Thymus (tissue), 11 donors: ENCODE data around the gene CAMK1. TPM values are rescaled to one million over a fixed set of nuclear protein-coding genes. Genes with fewer than 3 reads are reported as not detected.

ENCODE experiments used
- DNase-seq, 9 donors: peaks; one replicate each; pipeline ENCODE4 v3.0.0-alpha.2; 2013; ENCODE audit warnings: low spot score in 9 of 9, low read depth in 6 of 9, missing footprints in 1 of 9
- H3K27ac ChIP-seq, 2 donors: one replicate each; pipeline ENCODE4 v1.5.1; 2013; ENCODE audit warnings: control low read depth in 1 of 2, low read depth in 1 of 2, low read length in 1 of 2, mild to moderate bottlenecking in 1 of 2, moderate library complexity in 1 of 2
- H3K27me3 ChIP-seq, 2 donors: one replicate each; pipeline ENCODE4 v1.5.1; 2013; ENCODE audit warnings: low read length in 1 of 2; ENCODE audit not compliant: control insufficient read depth in 2 of 2, insufficient read depth in 1 of 2
- H3K36me3 ChIP-seq, 2 donors: one replicate each; pipeline ENCODE4 v1.5.1; 2013; ENCODE audit warnings: low read length in 1 of 2, mild to moderate bottlenecking in 1 of 2, moderate library complexity in 1 of 2; ENCODE audit not compliant: control insufficient read depth in 2 of 2, insufficient read depth in 2 of 2
- H3K4me1 ChIP-seq, 2 donors: one replicate each; pipeline ENCODE4 v1.5.1; 2013; ENCODE audit warnings: low read length in 2 of 2; ENCODE audit not compliant: control insufficient read depth in 2 of 2, insufficient read depth in 2 of 2
- H3K4me3 ChIP-seq, 2 donors: one replicate each; pipeline ENCODE4 v1.5.1; 2013; ENCODE audit warnings: low read length in 2 of 2, control low read depth in 1 of 2, mild to moderate bottlenecking in 1 of 2
- H3K9me3 ChIP-seq, 2 donors: one replicate each; pipeline ENCODE4 v1.5.1; 2013; ENCODE audit warnings: low read length in 1 of 2, mild to moderate bottlenecking in 1 of 2; ENCODE audit not compliant: control insufficient read depth in 2 of 2, insufficient read depth in 1 of 2
- WGBS: extraction: QIAGEN DNeasy Blood & Tissue Kit; methylation state at CpG from one replicate; pipeline ENCODE4 v1.1.7; 2013; 5-methylcytosine and 5-hydroxymethylcytosine counted together
- polyA plus RNA-seq: library from polyadenylated mRNA; stranded (reverse); fragments of 200-250 nt; gene quantifications from one replicate; pipeline ENCODE4 v1.2.3, GENCODE V29; 2013
- total RNA-seq: library from RNA; stranded (reverse); fragments of 120-200 nt; gene quantifications from one replicate; pipeline ENCODE4 v1.2.4, GENCODE V29; 2013
- donor health status: healthy.

The CAMK1 gene
- total and polyA plus RNA-seq, 2 donors, result 9.2 to 11.9 TPM

DNA sequence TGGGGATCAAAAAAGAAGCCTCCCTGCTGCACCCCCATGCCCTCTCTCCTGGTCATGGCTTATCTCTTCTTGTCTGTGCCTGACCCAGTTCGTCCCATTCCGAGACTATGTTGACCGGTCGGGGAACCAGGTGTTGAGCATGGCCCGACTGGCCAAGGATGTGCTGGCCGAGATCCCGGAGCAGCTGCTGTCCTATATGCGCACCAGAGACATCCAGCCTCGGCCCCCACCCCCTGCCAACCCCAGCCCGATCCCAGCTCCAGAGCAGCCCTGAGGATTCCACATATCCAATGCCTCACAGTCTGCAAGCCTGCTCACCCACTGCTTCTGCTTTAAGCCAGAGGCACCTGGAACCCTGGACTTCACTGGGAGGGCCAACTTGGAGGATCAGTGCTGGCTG lies 40.3 kb downstream of the CAMK1 start:
- H3K36me3 ChIP-seq, result peaks cover 6 to 12% of the 10 kb centered on the region in 2 donors
- no peaks in the 10 kb centered on the region for H3K9me3 ChIP-seq
- DNase-seq, result no peak
- 97% methylated on average over 10 of the region's 10 CpGs for WGBS
- H3K27ac ChIP-seq, result no peak overlapping the region
- H3K27me3 ChIP-seq, result no peaks in the 10 kb centered on the region
- peaks cover 17 to 32% of the 10 kb centered on the region in 2 donors for H3K4me1 ChIP-seq
- no peak overlapping the region for H3K4me3 ChIP-seq

DNA sequence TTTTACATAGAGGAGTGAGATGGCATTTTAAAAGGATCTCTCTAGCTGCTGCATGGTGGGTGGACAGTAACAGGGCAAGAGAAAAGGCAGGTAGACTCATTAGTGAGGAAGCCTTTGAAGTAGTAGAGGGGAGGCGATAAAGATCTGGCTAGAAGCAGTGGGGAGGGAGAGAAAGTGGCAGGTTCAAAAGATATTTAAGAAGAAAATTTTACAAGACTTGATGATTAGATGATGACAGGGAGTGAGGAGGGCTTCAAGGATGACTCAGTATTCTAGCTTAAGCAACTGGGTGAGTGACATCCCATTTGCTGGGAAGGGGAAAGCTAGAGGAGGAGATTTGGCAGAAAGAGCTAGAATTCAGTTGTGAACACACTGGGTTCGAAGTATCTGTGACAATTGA lies 42.0 kb downstream of the CAMK1 start:
- DNase-seq, result no peak
- H3K4me3 ChIP-seq, result no peak overlapping the region
- H3K4me1 ChIP-seq, result peaks cover 10 to 22% of the 10 kb centered on the region in 2 donors
- WGBS, result 85% methylated on average over 2 of the region's 2 CpGs
- no peaks in the 10 kb centered on the region for H3K36me3 ChIP-seq
- no peak overlapping the region for H3K27ac ChIP-seq
- no peaks in the 10 kb centered on the region for H3K9me3 ChIP-seq
- H3K27me3 ChIP-seq, result no peaks in the 10 kb centered on the region

DNA sequence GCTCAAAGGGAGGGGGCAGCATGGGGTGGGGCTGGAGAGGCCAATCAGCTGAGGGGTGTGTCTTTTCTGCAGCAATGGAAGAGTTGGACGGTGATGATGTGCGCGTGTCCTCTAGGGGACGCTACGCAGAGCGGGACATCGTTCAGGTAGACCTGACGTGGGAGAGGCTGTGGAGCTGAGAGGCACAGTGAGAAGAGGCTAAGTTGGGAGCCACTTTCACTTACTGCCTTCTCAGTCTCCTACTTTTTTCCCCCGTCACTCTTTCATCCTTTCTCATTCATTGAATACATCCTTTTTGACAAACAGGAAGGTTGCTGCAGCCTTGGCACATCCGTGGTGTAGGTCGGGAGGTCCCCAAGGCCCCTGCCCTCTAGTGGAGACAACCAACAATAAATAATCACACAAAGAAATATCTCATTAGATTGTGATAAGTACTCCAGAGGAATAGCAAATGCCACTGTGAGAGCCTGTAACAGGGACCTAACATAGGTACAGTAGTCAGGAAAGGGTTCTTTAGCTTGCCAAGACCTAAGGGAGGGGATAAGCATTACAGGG lies 42.6 kb downstream of the CAMK1 start:
- WGBS, result 23% methylated on average over 11 of the region's 11 CpGs
- Histone ChIP-seq H3K4me1 (peaks cover 4 to 16% of the 10 kb centered on the region in 2 donors), H3K27me3 (no peaks in the 10 kb centered on the region), H3K36me3 (no peaks in the 10 kb centered on the region), H3K27ac (no peak overlapping the region), H3K9me3 (no peaks in the 10 kb centered on the region), H3K4me3 (peak overlapping the region in 1 of 2 donors; percentile 9)
- DNase-seq, result peak in 3 of 9 donors; percentile 33 to 77 (median 52)

DNA sequence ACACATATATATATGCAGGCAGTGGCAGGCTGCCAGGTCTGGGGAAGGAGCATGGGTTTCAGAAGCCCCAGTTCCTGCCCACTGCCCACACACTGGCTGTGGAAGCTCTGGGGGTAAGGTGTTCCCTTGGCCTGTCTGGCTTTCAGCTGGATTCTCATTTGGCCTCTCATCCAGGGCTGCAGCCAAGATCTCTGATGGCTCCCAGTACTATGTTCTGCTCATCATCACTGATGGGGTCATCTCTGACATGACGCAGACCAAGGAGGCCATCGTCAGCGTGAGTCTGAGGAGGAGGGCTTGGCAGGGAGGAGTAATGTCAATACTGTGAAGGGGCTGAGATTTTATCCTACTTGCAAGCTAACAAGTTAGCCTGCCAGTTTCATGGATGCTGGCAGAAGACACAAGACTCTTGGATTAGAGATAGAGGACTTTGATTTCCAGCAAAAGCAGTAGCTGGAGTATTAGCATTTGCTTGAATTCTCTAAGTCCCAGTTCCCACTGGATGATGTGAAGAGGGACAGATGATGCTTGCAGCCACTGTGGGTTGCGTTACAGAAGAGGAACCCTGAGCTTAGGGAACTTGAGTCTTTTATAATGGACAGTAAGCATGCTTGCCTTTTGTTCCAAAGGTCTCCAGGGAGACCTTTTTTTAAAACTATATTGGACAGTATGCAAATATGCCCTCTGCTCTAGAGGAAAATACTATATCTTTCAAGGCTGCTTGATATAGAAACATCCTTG lies 43.8 kb downstream of the CAMK1 start:
- DNase-seq, result no peak
- WGBS, result 97% methylated on average over 4 of the region's 4 CpGs
- Histone ChIP-seq H3K27ac (no peak overlapping the region), H3K27me3 (no peaks in the 10 kb centered on the region), H3K4me1 (peaks cover 4 to 16% of the 10 kb centered on the region in 2 donors), H3K36me3 (no peaks in the 10 kb centered on the region), H3K9me3 (no peaks in the 10 kb centered on the region), H3K4me3 (no peak overlapping the region)

DNA sequence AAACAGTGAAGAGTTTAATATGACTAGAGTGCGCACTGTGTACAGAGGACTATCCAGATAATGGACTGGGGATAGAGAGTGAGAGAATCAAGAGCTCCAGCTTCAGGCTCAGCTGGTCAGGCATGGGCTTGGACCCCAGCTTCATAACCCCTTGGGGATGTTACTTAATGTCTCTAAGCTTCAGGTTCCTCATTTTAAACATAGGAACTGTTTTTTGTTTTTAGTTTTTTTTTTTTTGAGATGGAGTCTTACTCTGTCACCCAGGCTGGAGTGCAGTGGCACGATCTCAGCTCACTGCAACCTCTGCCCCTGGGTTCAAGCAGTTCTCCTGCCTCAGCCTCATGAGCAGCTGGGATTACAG lies 48.1 kb downstream of the CAMK1 start:
- Histone ChIP-seq H3K27ac (no peak overlapping the region), H3K36me3 (no peaks in the 10 kb centered on the region), H3K4me1 (peaks cover 4 to 5% of the 10 kb centered on the region in 2 donors), H3K4me3 (no peak overlapping the region), H3K27me3 (no peaks in the 10 kb centered on the region), H3K9me3 (no peaks in the 10 kb centered on the region)
- DNase-seq, result no peak
- WGBS, result 87% methylated on average over 2 of the region's 2 CpGs

DNA sequence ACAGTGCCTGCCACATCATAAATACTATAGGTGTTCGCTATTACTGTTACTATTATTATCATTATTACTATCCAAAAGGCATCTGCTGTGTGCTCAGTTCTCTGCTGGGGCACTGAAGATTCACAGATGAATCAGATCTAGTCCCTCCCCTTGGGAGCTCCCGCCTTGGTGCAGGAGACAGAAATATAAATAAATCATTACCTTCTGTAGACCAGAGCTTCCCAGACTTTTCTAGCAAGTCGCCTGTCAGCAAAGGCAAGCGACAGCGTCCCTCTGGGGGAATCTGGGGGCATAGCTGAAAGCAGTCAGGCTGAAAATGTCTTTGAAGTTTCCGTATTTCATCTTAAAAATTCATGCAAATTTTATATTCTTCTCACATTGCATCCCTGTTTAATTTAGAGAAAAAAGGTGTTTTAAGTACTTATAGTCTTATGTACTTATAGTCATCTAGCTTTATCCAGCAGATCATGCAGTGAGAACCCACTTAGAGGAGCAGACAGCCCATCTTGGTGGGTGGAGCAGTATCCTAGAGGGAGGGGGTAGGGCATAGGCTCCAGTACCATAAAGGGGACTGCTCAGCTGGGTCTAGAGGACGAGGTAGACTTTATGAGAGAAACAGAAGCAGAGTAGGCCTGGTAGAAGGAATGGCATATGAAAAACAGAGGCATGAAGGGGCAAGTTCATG lies 48.6 kb downstream of the CAMK1 start:
- no peaks in the 10 kb centered on the region for H3K27me3 ChIP-seq
- WGBS, result 92% methylated on average over 7 of the region's 7 CpGs
- no peak for DNase-seq
- no peaks in the 10 kb centered on the region for H3K9me3 ChIP-seq
- peaks cover 4 to 5% of the 10 kb centered on the region in 2 donors for H3K4me1 ChIP-seq
- H3K36me3 ChIP-seq, result no peaks in the 10 kb centered on the region
- H3K27ac ChIP-seq, result no peak overlapping the region
- H3K4me3 ChIP-seq, result no peak overlapping the region

DNA sequence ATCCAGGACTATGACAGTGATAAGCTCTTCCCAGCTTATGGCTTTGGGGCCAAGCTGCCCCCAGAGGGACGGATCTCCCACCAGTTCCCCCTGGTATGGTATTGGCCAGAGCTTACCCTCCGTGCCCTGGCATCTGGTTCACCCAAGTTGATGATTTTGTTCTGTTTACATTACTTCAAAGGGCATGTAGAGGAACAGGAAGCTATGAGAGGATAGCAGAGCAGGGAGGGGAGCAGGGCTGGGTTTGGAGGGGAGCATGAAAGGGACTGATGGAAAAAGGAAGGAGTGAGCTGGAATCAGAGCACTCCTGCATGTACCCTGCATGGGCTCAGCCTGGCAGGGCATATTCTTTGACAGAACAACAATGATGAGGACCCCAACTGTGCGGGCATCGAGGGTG lies 51.6 kb downstream of the CAMK1 start:
- 74% methylated on average over 4 of the region's 4 CpGs for WGBS
- no peak overlapping the region for H3K4me3 ChIP-seq
- H3K4me1 ChIP-seq, result peaks cover 4 to 5% of the 10 kb centered on the region in 2 donors
- H3K27me3 ChIP-seq, result no peaks in the 10 kb centered on the region
- H3K9me3 ChIP-seq, result no peaks in the 10 kb centered on the region
- no peak overlapping the region for H3K27ac ChIP-seq
- no peaks in the 10 kb centered on the region for H3K36me3 ChIP-seq
- no peak for DNase-seq

DNA sequence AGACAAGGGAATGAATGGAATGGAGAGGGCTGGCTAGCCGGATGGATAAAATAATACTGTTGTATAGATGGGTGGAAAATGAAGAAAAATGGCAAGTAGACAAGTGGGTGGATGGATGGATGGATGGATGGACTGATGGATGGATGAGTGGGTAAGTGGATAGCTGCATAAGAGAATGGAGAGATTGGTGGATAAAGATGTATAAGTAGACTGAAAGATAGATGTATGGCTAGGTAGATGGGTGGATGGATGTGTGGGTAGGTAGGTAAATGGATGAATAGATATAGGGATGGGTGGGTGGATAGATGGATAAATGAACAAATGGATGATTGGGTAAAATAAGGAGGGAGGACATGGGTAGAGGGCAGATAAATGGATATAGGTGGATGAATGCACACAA lies 52.2 kb downstream of the CAMK1 start:
- Histone ChIP-seq H3K4me3 (no peak overlapping the region), H3K9me3 (no peaks in the 10 kb centered on the region), H3K27ac (no peak overlapping the region), H3K36me3 (no peaks in the 10 kb centered on the region), H3K27me3 (no peaks in the 10 kb centered on the region), H3K4me1 (peaks cover 4 to 5% of the 10 kb centered on the region in 2 donors)
- 95% methylated on average over 1 of the region's 1 CpG for WGBS
- DNase-seq, result no peak

DNA sequence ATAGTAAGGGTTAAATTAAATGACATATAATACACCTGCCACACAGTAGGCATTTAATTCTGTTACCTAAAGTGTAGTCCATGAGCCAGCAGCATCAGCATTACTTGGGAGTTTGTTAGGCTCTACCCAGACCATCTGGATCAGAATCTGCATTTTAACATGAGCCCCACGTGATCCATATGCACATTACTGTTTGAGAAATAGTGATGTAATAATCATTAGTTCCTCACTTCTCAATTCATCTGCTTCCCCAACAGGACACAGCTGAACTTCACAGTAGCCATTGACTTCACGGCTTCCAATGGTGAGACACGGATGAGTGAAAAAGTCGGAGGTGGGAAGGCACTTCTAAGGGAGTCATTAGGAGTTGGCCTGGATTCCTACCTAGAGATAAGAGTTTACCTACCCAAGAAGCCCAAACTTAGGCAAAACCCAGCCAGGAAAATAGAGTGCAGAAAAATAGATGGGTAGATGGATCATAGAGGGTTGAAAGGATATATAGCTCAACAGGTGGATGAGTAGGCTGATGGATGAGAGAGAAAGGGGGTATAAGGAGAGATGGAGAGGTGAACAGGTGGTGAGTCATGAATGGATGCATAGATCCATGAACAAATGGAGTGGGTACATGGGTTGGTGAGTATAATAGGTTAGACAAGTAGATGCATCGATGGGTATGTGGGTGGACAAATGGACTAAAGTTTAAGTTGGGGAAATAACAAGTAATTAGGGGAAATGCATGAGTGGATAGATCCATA lies 52.8 kb downstream of the CAMK1 start:
- no peak for DNase-seq
- no peaks in the 10 kb centered on the region for H3K36me3 ChIP-seq
- H3K4me3 ChIP-seq, result no peak overlapping the region
- H3K27me3 ChIP-seq, result no peaks in the 10 kb centered on the region
- peaks cover 4 to 5% of the 10 kb centered on the region in 2 donors for H3K4me1 ChIP-seq
- H3K27ac ChIP-seq, result no peak overlapping the region
- H3K9me3 ChIP-seq, result no peaks in the 10 kb centered on the region
- WGBS, result 93% methylated on average over 5 of the region's 5 CpGs
